ENCODE measurements around the gene ZNF646.

- TF ChIP-seq CTCF (IDR thresholded peaks at IDR 0.05; ENCODE audit: insufficient read depth, low read length, poor library complexity, severe bottlenecking), result no peak
- no peak for TF ChIP-seq EZH2phosphoT487 (conservative IDR thresholded peaks at IDR 0.05; ENCODE audit: low read length)
These were observed 10.5 kb downstream of the ZNF646 start for GRCh38 chr16:31084584-31085302.

Data from SU-DHL-6 (cell line).